ENCODE data around the gene LENG9.

DNA sequence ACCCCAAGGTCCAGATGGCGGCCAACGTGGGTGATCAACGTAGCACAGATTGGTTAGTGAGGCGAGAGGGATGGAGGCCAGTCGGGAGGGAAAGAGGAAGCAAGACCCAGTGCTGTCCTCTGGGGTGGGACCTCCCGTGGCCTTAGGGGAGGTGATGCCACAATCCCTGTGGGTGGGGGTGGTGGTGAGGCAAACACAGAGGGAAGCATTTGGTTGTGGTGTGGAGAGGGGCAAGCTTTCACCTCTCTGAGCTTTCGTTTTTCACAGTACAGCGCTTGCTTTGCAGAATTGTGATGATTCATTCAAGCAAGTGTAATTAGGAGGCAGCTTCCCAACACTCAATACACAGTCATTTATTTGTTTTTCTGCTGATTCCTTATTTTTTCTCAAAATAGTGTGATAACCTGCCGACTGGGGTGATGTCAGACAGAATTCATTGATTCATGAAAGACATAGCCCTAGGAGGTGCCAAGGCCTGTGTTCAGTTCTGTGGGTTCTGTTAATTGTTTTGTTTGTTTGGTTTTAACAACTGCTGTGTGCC lies 12.2 kb downstream of the LENG9 start:
- TF ChIP-seq, protein P1, sequence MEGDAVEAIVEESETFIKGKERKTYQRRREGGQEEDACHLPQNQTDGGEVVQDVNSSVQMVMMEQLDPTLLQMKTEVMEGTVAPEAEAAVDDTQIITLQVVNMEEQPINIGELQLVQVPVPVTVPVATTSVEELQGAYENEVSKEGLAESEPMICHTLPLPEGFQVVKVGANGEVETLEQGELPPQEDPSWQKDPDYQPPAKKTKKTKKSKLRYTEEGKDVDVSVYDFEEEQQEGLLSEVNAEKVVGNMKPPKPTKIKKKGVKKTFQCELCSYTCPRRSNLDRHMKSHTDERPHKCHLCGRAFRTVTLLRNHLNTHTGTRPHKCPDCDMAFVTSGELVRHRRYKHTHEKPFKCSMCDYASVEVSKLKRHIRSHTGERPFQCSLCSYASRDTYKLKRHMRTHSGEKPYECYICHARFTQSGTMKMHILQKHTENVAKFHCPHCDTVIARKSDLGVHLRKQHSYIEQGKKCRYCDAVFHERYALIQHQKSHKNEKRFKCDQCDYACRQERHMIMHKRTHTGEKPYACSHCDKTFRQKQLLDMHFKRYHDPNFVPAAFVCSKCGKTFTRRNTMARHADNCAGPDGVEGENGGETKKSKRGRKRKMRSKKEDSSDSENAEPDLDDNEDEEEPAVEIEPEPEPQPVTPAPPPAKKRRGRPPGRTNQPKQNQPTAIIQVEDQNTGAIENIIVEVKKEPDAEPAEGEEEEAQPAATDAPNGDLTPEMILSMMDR (IDR thresholded peaks at IDR 0.05) = no peak
- no peak for TF ChIP-seq POLR2A (IDR thresholded peaks at IDR 0.05)

All from testis (tissue), 2 donors.